ENCODE results near the gene ACVR1. TPM values are rescaled to one million over a fixed set of nuclear protein-coding genes. Genes with fewer than 3 reads are reported as not detected.
"Not testable (repeated sequence)": the region's sequence is repeated elsewhere in the genome, so short reads cannot be mapped to it uniquely, and the experiment has no call there.

Gene ACVR1
- total RNA-seq, 1 experiment from 2014 or later = 20.2 TPM

DNA sequence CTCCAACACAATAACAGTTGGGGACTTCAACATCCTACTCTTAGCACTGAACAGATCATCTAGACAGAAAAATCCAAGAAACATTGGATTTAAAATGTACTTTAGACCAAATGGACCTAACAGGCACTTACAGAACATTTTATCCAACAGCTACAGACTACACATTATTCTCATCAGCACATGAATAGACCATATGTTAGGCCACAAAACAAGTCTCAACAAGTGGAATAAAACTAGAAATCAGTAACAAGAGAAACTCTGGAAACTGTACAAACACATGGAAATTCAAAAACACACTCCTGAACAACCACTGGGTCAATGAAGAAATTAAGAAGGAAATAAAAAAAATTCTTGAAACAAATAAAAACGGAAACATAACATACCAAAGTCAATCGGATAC is 117.5 kb downstream of the ACVR1 start:
- no peak for DNase-seq (ENCODE audit: low spot score)

GRCh38 chr2:157757500-157757899 is 118.6 kb downstream of the ACVR1 start:
- no peak for DNase-seq (ENCODE audit: low spot score)

- DNase-seq (ENCODE audit: low spot score) = not testable (repeated sequence)
These were observed 119.7 kb downstream of the ACVR1 start for GRCh38 chr2:157756447-157756846.

DNA sequence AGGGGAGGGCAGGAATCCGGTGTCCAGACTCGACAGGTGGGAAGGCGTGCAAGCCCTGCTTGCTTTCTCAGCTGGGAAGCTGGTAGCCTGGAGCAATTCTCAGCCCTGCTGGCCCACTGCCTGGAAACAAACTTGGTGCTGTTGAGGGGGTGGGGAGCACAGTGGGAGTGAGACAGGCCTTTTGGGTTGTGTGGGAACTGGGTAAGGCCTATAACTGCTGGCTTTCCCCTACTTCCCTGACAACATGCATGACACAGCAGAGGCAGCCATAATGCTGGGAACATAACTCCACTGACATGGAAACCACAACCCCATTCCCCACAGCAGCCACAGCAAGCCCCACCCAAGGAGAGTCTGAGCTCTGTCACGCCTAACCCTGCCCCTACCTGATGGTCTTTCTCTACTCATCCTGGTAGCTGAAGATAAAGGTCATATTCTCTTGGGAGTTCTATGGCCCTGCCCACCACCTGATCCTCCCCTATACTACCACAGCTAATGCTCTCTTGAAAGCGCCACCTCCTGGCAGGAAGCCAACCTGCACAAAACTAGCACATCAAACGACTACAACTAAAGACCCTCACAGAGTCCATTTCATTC is 124.6 kb downstream of the ACVR1 start:
- peak; percentile 82 for DNase-seq (ENCODE audit: low spot score)

DNA sequence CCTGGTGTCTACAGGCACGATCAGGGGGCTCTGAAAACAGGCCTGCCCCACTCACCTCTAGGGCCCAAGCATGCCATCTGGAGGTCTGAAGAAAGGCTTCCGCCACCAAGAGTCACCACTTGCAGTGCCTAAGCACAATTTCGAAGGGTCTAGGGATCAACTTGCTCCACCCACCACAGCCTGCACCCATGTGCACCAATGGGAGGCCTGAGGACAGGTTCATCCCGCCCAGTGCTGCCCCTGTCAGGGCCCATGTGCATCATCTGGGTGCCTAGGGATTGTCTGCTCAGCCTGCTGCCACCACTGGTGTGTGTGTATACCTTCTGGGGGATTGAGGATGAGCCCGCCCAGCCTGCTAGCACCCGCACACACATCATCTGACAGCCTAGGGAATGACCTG is 126.4 kb downstream of the ACVR1 start:
- no peak for DNase-seq (ENCODE audit: low spot score)

DNA sequence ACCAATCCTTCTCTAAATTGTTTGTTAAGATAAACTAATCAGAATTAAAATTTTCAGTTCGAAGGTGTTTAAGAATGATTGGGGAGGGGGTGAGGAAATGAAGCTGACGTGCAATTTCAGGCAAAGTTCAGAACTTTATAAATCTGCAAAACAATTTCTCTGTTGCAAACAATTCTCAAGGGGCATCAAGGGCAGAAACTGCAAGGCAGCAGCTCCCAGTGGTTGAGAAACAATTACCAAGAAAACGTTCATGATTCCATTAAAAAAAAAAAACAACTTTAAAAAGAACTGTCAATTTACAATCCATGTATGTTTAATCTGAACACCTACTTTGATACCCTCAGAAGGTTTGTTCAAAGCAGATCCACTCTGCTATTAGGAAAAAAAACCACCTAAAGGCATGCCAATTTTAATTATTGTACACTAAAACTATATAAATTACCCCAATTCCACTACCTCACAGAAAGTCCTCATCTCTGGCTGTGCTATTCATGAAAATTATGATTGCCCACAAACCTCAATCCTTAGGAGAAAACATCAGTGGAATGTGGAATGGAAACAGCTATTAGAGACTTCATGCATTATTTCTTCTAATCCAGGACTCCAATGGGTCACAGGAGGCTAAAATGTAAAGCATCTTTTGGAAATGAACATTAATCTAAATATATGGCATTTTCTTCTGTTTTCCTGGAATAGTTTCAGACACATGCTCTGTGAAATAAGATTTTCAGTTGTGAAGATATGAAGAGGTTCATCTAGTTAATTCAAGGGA is 127.6 kb downstream of the ACVR1 start:
- no peak for DNase-seq (ENCODE audit: low spot score)

GRCh38 chr2:157747695-157748370 is 128.3 kb downstream of the ACVR1 start:
- DNase-seq (ENCODE audit: low spot score) = no peak

DNA sequence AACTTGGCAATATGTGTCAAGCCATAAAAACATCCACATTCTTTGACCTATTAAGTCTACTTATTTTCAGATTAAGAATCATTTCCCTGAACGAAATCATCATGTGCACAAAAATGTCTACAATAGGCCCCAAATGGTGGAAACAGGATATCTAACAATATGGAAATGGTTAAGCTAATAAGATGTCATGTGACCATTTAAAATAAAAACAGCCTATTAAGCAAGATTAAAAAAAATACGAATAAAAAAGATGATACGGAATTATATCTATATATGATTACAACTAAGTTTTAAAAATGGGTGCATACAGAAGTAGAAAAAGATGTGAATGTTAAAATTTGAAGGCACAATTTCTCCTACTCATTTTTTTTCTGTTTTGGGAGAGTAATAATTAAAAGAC is 128.8 kb downstream of the ACVR1 start:
- DNase-seq (ENCODE audit: low spot score) = no peak

DNA sequence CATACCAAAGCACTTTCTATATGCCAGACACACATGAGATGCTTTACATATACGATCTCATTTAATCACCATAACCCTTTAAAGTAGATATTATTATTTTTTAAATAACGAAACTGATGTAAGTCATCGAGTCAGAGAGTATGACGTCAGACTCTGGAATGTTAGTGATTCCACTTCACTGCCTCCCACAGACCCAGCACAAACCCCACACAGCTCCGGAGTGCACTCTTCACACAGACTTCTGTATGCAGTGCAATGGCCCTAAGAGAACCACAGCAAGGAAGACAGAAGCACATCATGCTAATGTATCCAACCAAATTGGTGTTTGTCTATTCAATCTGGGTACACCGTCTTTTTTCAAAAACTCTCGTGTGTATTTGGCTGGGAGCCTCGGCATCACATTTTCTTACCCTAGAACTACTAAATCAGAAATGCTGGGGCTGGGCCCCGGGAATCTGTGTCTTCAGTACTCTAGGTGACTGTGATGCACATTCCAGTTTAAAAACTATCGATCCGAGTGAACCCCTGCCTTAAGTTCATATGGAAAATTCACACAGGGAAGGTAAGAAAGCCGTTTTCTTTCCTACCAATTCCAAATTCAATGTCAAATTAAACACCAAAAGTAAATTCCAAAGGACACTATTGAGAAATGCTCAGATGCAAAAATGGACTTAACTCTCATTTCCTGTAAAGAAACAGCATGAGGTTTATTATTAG is 129.7 kb downstream of the ACVR1 start:
- DNase-seq (ENCODE audit: low spot score) = no peak

DNA sequence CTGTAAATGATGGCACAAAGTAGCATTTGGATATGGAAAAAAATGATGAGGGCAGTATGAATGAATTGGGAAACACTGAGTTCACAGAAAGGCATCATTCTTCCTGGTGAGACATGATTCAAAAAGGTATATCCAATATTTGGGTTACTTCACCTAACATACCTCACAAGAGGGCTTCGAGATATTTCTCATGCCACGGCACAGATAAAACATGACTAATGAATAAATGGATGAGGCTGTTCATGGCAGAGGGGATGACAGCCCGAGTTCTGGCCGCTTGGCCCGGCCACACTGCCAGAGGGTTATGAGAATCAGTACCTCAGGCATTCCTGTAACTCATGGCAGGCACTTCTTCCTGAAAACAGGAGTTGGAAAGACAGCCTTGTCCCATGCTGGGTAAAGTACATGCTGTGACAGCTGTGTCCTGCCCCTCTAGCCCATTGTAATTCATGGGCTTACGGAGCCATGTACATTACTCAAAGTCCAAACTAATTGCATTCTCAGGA is 131.5 kb downstream of the ACVR1 start:
- no peak for DNase-seq (ENCODE audit: low spot score)

DNA sequence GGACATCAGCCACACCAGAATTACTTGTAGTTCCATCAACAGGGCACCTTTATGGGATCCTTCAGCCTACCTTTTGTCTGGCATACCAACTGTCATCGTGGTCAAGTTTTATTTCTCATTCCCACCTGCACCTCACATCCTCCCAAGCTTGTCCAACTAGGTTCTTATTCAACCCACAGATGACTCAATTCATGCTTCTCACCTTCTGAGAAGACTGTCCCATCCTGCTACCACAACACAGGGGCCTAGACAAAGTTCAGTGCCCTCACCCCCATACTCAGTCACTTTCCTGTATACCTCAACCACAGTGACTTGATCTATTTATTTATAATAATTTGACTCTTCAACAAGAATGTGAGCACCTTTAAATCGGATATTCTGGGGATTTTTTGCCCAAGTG is 133.1 kb downstream of the ACVR1 start:
- DNase-seq (ENCODE audit: low spot score) = no peak

DNA sequence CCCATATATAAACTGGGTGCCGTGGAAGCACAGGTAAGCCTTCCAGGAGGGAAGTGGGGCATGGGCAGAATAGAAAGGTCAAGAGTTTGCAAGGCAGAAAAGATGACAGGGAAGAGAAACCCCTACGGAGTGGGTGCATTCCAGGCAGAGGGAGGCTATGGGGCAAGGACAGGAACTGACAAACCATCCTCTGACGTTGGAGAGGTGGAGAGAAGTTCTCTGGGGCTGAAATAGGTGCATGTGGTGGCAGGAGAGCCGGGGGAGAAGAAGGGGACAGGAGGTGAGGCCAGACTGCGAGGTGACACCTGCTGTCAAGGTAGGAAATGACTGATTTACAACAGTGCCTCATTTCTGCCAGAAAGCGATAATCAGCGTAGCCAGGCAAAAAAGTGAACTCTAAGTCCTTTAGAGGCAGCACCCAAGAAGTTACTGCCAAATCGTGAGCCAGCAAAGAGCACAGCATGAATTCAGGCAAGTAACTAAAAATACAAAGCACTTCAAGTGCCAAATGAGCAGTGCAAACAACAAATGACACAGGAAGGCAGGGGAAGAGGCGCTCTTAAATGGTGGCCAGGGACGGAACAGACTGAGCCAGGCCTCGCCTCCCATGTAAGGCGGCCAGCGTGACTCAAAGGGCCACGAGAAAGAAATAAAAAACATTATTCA is 134.2 kb downstream of the ACVR1 start:
- no peak for DNase-seq (ENCODE audit: low spot score)

GRCh38 chr2:157737656-157738055 is 138.5 kb downstream of the ACVR1 start:
- no peak for DNase-seq (ENCODE audit: low spot score)

- DNase-seq (ENCODE audit: low spot score) = no peak
These were observed 140.6 kb downstream of the ACVR1 start for GRCh38 chr2:157735532-157735931.

DNA sequence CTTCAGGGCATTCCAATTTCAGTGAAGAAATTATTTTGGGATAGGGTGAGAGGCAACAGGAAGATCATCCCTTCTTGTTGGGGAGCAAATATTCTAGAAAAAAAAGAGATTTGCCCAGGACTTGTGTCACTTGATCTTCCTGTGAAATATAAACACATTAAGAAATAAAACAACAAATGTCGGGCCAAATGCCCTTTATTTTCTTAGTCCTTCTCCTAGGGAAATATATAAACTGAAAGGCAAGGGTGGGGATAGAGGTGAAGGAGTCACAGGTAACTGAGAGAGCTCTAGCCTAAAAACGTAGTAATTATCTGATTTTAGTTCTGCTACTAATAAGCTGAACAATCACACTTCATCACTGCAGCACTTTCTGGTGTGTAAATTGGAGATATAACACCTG is 142.9 kb downstream of the ACVR1 start:
- DNase-seq (ENCODE audit: low spot score) = no peak

GRCh38 chr2:157732596-157732995 is 143.5 kb downstream of the ACVR1 start:
- no peak for DNase-seq (ENCODE audit: low spot score)

DNA sequence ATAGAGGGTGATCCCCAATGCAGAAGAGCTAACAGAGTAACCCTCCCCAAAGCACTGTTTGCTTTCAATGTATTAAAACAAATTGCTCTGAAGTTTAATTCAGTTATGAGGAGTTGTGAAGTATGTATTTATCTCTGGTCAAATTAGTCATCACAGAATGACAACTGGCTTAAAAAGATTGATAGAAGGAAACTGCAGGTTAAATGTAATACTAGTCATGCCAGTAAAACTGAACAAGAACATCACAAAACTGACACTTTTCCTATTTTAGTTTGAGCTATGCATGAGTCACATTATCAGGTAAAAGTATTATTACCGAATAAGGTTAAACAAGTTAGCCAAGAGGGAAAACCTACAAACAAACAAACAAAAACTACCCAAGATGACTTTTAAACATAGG is 148.4 kb downstream of the ACVR1 start:
- DNase-seq (ENCODE audit: low spot score) = no peak

DNA sequence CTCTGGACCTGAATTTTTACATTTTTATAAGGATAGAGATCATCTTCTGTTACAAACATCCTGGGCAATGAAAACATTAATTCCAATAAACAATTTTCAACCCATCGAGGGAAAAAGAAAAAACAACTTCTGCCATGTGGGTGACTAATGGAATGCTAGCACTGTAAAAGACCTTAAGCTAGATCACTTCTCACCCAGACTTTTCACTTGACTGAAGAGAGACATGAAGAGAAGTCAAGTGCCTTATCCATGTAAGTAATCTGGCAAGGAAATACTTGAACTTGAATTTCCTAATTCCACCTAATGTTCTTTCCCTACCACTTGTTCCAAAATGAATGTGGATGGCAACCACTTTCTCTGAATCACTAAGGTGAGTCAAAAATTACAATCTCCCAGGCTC is 149.2 kb downstream of the ACVR1 start:
- DNase-seq (ENCODE audit: low spot score) = no peak

DNA sequence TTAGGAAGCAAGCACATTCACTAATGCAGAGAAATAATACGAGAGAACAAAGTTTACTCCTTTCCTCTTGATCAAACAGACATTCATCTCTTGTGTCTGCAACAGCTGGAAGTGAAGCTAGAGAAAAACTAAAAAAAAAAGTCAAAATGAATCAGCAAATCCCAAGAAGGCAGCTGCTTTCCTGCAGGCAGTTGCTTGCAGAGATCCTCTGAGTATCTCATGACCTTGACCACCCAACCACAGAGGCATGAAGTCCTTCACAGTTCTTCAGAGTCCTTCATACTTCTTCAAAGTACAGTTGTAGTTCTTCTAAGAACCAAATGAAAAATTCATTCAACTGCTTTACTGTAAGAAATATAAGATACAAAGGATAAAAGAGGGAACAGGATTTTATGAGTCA is 150.3 kb downstream of the ACVR1 start:
- no peak for DNase-seq (ENCODE audit: low spot score)

DNA sequence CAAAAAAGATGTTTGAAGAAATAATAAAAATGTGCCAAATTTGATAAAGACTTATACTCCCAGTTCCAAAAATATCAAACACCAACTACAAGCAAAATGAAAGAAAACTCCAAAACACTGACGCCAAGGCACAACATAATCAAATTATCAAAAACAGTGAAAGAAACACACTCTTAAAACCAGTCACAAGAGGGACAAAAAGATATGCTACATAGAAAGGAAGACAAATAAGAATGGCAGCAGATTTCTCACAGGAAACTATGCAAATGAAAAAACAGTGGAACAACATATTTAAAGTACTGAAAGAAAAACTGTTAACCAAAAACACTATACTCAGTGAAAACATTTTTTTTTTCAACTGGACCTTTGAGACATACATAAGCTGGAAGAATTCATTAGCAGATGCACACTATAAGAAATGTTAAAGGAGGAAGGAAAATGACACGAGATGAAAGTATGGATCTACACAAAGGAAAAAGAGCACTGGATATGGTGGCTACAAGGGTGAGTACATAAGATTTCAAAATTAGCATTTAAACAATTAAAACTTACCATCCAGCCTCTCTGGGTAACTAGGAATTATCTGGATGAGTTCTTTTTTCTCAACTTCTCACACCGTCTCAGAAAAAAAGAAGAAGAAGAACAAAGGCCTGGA is 153.4 kb downstream of the ACVR1 start:
- peak; percentile 20 for DNase-seq (ENCODE audit: low spot score)

DNA sequence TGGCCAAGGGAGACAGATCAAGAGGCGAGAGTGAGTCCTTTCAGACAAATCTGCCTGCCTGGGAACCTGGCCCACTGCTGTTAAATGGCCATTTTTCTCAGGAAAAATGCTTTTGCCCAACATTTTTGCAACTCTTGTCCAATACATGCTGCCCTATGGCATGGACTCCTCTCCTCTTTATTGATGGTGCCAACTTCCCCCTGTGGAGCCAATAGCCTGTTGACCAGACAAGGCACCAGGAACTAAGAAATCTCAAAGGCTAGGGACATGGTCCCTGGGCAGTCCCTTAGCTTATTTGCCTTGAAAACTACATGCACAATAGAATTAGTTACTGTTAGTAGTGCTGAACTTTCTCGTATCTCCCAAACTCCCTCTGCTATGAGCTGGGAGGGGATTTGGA is 155.6 kb downstream of the ACVR1 start:
- no peak for DNase-seq (ENCODE audit: low spot score)

Measured in H4 (cell line).